Measurements from ENCODE around the gene ADCY4. TPM values are rescaled to one million over a fixed set of nuclear protein-coding genes. Genes with fewer than 3 reads are reported as not detected.
A peak's percentile ranks its signal among the peaks of the same experiment; 100 is the strongest.

ADCY4 gene
- total and polyA plus RNA-seq, 2 of the 13 experiments (the other 11 are each of a cell fraction or from before 2014, with no cell fraction given) = 0.03 TPM; not detected in 1

GRCh38 chr14:24366721-24367513 lies 32.0 kb upstream of the ADCY4 start (continued):
- TF ChIP-seq, protein P1, sequence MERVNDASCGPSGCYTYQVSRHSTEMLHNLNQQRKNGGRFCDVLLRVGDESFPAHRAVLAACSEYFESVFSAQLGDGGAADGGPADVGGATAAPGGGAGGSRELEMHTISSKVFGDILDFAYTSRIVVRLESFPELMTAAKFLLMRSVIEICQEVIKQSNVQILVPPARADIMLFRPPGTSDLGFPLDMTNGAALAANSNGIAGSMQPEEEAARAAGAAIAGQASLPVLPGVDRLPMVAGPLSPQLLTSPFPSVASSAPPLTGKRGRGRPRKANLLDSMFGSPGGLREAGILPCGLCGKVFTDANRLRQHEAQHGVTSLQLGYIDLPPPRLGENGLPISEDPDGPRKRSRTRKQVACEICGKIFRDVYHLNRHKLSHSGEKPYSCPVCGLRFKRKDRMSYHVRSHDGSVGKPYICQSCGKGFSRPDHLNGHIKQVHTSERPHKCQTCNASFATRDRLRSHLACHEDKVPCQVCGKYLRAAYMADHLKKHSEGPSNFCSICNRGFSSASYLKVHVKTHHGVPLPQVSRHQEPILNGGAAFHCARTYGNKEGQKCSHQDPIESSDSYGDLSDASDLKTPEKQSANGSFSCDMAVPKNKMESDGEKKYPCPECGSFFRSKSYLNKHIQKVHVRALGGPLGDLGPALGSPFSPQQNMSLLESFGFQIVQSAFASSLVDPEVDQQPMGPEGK (CRISPR knock-in tag; IDR thresholded peaks at IDR 0.05) = peak; percentile 94
- TF ChIP-seq GPN1 (CRISPR knock-in tag; IDR thresholded peaks at IDR 0.05; ENCODE audit: borderline replicate concordance) (peak; percentile 34), ZBTB7B (CRISPR knock-in tag; IDR thresholded peaks at IDR 0.05) (peak; percentile 49; the same call in 1 of the 2 replicates), FOXA3 (CRISPR knock-in tag; IDR thresholded peaks at IDR 0.05) (0 out of 2 replicates have a peak, but pooled peaks have one; percentile 8), RBM39 (IDR thresholded peaks at IDR 0.05; ENCODE audit: low read depth, low read length, poor library complexity, severe bottlenecking) (peak; percentile 44), ZNF773 (CRISPR knock-in tag; IDR thresholded peaks at IDR 0.05; ENCODE audit: borderline replicate concordance) (no peak), PTBP1 (IDR thresholded peaks at IDR 0.05; ENCODE audit: low read depth, low read length, poor library complexity, severe bottlenecking) (peak; percentile 92), NRL (CRISPR knock-in tag; IDR thresholded peaks at IDR 0.05; ENCODE audit: borderline replicate concordance) (peak; percentile 93), ARID3A (IDR thresholded peaks at IDR 0.05; ENCODE audit: low read depth, low read length) (peak; percentile 34; the same call in 1 of the 2 replicates), SMAD1 (CRISPR knock-in tag; IDR thresholded peaks at IDR 0.05; ENCODE audit: borderline replicate concordance, low read depth) (peak; percentile 87; the same call in 1 of the 2 replicates), ZNF441 (CRISPR knock-in tag; IDR thresholded peaks at IDR 0.05; ENCODE audit: borderline replicate concordance) (peak; percentile 69), ZNF354B (CRISPR knock-in tag; IDR thresholded peaks at IDR 0.05) (peak; percentile 89; the same call in 1 of the 2 replicates), ZNF841 (CRISPR knock-in tag; IDR thresholded peaks at IDR 0.05; ENCODE audit: borderline replicate concordance) (no peak), FOXC1 (CRISPR knock-in tag; IDR thresholded peaks at IDR 0.05; ENCODE audit: borderline replicate concordance) (peak; percentile 67; the same call in 1 of the 2 replicates), CREB1 (IDR thresholded peaks at IDR 0.05) (peak; percentile 28; the same call in 1 of the 2 replicates), CREB1 (CRISPR knock-in tag; IDR thresholded peaks at IDR 0.05) (no peak), ZNF546 (CRISPR knock-in tag; conservative IDR thresholded peaks at IDR 0.05) (0 out of 2 replicates have a peak, but pooled peaks have one; percentile 5), ELF4 (CRISPR knock-in tag; IDR thresholded peaks at IDR 0.05; ENCODE audit: borderline replicate concordance) (0 out of 2 replicates have a peak, but pooled peaks have one; percentile 31), EZH2 (conservative IDR thresholded peaks at IDR 0.05; ENCODE audit: low read depth, low read length) (no peak; the same call in none of the 2 replicates)
- TF ChIP-seq, protein P2, sequence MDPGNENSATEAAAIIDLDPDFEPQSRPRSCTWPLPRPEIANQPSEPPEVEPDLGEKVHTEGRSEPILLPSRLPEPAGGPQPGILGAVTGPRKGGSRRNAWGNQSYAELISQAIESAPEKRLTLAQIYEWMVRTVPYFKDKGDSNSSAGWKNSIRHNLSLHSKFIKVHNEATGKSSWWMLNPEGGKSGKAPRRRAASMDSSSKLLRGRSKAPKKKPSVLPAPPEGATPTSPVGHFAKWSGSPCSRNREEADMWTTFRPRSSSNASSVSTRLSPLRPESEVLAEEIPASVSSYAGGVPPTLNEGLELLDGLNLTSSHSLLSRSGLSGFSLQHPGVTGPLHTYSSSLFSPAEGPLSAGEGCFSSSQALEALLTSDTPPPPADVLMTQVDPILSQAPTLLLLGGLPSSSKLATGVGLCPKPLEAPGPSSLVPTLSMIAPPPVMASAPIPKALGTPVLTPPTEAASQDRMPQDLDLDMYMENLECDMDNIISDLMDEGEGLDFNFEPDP (CRISPR knock-in tag; conservative IDR thresholded peaks at IDR 0.05) = peak; percentile 97; the same call in 1 of the 2 replicates

Measured in HepG2 (cell line).